ENCODE results near the gene TIMM22.
A peak's percentile ranks its signal among the peaks of the same experiment; 100 is the strongest.
"Not testable (repeated sequence)": the region's sequence is repeated elsewhere in the genome, so short reads cannot be mapped to it uniquely, and the experiment has no call there.

The TIMM22 gene

GRCh38 chr17:980406-981291 is 16.3 kb upstream of the TIMM22 start:
- Mint-ChIP-seq H3K9me3 (no peaks in the 10 kb centered on the region), H3K4me1 (peaks cover 22% of the 10 kb centered on the region), H3K27ac (no peak overlapping the region), H3K4me3 (peak overlapping the region; percentile 82 to 84), H3K27me3 (peaks cover 28% of the 10 kb centered on the region)
- peak; percentile 82 for ATAC-seq
- peak; percentile 76 to 84 for DNase-seq

- no peak for ATAC-seq
- no peaks in the 10 kb centered on the region for H3K9me3 Mint-ChIP-seq
- DNase-seq = no peak
- H3K4me1 Mint-ChIP-seq = peaks cover 22% of the 10 kb centered on the region
- H3K27me3 Mint-ChIP-seq = peaks cover 22% of the 10 kb centered on the region
- H3K4me3 Mint-ChIP-seq = peak overlapping the region in 1 of 2 donors; percentile 58
- H3K27ac Mint-ChIP-seq = no peak overlapping the region
Measured at GRCh38 chr17:981292-981658, 15.7 kb upstream of the TIMM22 start.

- ATAC-seq (no peak), DNase-seq (no peak)
- Mint-ChIP-seq H3K9me3 (no peaks in the 10 kb centered on the region), H3K27me3 (no peaks in the 10 kb centered on the region), H3K27ac (peak overlapping the region in 1 of 2 donors; percentile 23), H3K4me3 (no peak overlapping the region), H3K4me1 (peaks cover 15% of the 10 kb centered on the region)
Measured at GRCh38 chr17:983921-984320, 13.0 kb upstream of the TIMM22 start.

DNA sequence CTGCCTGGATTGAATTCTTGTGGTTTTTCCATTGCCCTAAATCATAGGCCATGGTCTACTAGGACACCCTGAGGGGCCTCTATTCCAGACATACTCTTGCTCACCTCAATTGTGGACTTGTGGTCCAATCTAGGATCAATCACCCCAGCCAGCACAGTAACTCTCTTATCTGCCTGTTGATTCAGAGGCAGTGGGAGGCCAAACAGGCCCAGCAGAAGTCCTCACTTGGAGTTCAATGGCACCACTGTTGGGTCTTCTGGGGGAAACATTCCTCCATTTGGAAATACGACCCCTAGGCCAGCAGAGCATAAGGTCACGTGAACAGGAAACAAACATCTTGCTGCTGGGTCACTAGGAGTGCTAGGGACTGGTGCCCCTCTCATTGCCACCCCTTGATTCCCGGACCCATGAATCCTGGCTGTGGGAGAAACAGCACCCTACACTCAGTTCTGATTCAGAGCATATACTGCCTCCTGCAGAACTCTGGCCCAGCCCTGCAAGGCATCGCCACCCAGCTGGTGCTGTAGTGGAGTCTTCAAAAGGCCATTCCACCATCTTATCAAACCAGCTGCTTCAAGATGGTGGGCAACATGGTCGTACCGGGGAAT is 10.5 kb upstream of the TIMM22 start:
- H3K4me3 Mint-ChIP-seq = no peak overlapping the region
- H3K27me3 Mint-ChIP-seq = no peaks in the 10 kb centered on the region
- H3K9me3 Mint-ChIP-seq = no peaks in the 10 kb centered on the region
- H3K4me1 Mint-ChIP-seq = no peaks in the 10 kb centered on the region
- H3K27ac Mint-ChIP-seq = no peak overlapping the region
- DNase-seq (no peak), ATAC-seq (no peak)

DNA sequence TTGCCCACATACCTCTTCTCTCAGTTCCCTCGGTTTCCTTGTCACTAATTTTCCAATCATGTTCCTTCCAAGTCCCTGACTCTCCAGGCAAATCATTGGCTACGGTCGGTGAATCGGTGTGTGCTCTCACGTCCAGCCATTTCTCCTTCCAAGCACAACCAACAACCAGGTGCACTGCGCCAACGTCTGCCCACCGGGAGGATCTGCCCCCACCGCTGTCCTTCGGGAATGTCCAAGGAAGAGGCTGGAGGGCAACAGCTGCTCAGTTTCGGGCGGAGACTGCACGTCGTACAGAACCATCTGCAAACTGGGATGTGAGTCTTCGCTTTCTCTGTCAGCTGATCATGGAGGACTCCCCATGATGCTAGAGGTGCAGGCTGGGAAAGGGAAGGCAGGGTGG is 9.0 kb upstream of the TIMM22 start:
- no peaks in the 10 kb centered on the region for H3K27me3 Mint-ChIP-seq
- DNase-seq (no peak), ATAC-seq (no peak)
- no peak overlapping the region for H3K4me3 Mint-ChIP-seq
- H3K4me1 Mint-ChIP-seq = no peaks in the 10 kb centered on the region
- H3K9me3 Mint-ChIP-seq = peaks cover under 1 to 9% of the 10 kb centered on the region in 2 donors
- no peak overlapping the region for H3K27ac Mint-ChIP-seq

- Mint-ChIP-seq H3K4me3 (no peak overlapping the region), H3K4me1 (no peaks in the 10 kb centered on the region), H3K27ac (no peak overlapping the region), H3K9me3 (peaks cover 7 to 15% of the 10 kb centered on the region in 2 donors), H3K27me3 (no peaks in the 10 kb centered on the region)
- DNase-seq = no peak
- ATAC-seq = no peak
Measured at GRCh38 chr17:988561-988960, 8.4 kb upstream of the TIMM22 start.

DNA sequence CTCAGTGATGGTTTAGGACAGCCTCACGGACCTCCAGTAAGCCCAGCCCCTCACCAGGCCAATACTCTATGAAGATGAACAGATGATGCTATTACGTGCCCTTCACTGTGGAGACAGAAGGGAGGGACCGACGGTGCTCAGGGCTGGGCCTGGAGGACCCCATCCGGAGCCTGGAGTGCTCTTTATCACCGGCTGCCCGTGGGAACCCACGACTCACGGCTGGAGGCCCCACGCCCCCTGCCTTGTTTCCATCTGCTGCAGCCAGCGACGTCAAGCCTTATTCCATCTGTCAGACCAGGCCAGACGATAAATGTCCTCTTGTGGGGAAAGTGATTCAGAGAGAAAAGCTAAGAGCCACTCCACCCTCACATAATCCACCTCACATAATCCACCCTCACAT is 4.0 kb upstream of the TIMM22 start:
- peaks cover 20 to 27% of the 10 kb centered on the region in 2 donors for H3K9me3 Mint-ChIP-seq
- peaks cover 4% of the 10 kb centered on the region for H3K4me1 Mint-ChIP-seq
- H3K27ac Mint-ChIP-seq = no peak overlapping the region
- no peaks in the 10 kb centered on the region for H3K27me3 Mint-ChIP-seq
- ATAC-seq = no peak
- no peak overlapping the region for H3K4me3 Mint-ChIP-seq
- DNase-seq = no peak

- peaks cover 20% of the 10 kb centered on the region for H3K4me1 Mint-ChIP-seq
- peaks cover 20 to 27% of the 10 kb centered on the region in 2 donors for H3K9me3 Mint-ChIP-seq
- not testable (repeated sequence) for H3K27ac Mint-ChIP-seq, ATAC-seq, DNase-seq, H3K4me3 Mint-ChIP-seq, H3K27me3 Mint-ChIP-seq
Measured at GRCh38 chr17:995324-995723, 1.6 kb upstream of the TIMM22 start.

DNA sequence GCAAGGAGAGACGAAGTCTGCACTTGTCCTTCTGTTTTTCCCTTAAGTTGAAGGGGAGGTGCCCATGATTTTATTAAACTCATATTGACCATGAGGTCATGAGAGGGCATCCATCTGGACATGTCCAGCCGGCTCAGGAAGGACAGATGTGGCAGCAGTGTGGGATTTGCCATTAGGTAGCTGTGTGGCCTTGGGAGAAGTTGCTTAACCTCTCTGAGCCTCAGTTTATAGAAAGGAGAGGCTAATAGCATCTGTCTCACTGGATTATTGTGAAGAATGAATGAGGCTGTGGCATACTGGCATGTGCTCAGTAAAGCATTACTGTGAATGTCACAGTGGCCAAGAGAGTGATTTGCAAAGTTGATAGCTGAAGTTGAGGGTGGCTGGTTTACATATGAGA is 1.2 kb downstream of the TIMM22 start:
- Mint-ChIP-seq H3K27me3 (no peaks in the 10 kb centered on the region), H3K27ac (no peak overlapping the region), H3K4me3 (peak overlapping the region; percentile 96 to 99), H3K9me3 (peaks cover 16 to 18% of the 10 kb centered on the region in 2 donors), H3K4me1 (peaks cover 20% of the 10 kb centered on the region)
- ATAC-seq (no peak), DNase-seq (no peak)

- no peak for DNase-seq
- H3K9me3 Mint-ChIP-seq = no peaks in the 10 kb centered on the region
- H3K27me3 Mint-ChIP-seq = no peaks in the 10 kb centered on the region
- peaks cover 32% of the 10 kb centered on the region for H3K4me1 Mint-ChIP-seq
- no peak overlapping the region for H3K4me3 Mint-ChIP-seq
- H3K27ac Mint-ChIP-seq = no peak overlapping the region
- ATAC-seq = no peak
Measured at GRCh38 chr17:1000597-1001461, 3.9 kb downstream of the TIMM22 start.

- Mint-ChIP-seq H3K9me3 (no peaks in the 10 kb centered on the region), H3K27me3 (no peaks in the 10 kb centered on the region), H3K4me3 (no peak overlapping the region), H3K27ac (peak overlapping the region in 1 of 2 donors; percentile 0), H3K4me1 (peaks cover 37% of the 10 kb centered on the region)
- DNase-seq (no peak), ATAC-seq (no peak)
Measured at GRCh38 chr17:1001640-1002411, 4.9 kb downstream of the TIMM22 start.

GRCh38 chr17:1002412-1002753 is 5.5 kb downstream of the TIMM22 start:
- no peak for DNase-seq
- Mint-ChIP-seq H3K4me1 (peaks cover 37% of the 10 kb centered on the region), H3K4me3 (no peak overlapping the region), H3K9me3 (no peaks in the 10 kb centered on the region), H3K27ac (peak overlapping the region in 1 of 2 donors; percentile 0), H3K27me3 (no peaks in the 10 kb centered on the region)
- ATAC-seq = no peak

GRCh38 chr17:1002771-1003555 is 6.0 kb downstream of the TIMM22 start:
- no peaks in the 10 kb centered on the region for H3K9me3 Mint-ChIP-seq
- H3K4me1 Mint-ChIP-seq = peaks cover 33% of the 10 kb centered on the region
- H3K27ac Mint-ChIP-seq = peak overlapping the region in 1 of 2 donors; percentile 91
- no peak overlapping the region for H3K4me3 Mint-ChIP-seq
- ATAC-seq (no peak), DNase-seq (no peak)
- no peaks in the 10 kb centered on the region for H3K27me3 Mint-ChIP-seq

DNA sequence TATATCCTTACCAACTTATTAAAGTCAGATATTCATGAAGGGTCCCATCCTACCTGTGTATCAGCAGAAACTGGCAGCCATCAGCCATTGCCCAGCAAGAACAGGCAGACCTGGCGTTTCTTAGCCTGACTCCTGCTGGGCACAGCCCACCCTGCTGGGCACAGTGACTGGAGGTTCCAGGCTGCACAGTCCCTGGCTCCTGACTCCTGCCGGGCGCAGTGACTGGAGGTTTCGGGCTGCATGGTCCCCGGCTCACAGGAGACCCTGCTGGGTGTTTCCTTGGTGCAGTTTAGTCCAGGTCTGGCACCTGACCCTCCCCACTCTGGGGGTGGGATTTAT is 6.7 kb downstream of the TIMM22 start:
- H3K27ac Mint-ChIP-seq = no peak overlapping the region
- peaks cover 27% of the 10 kb centered on the region for H3K4me1 Mint-ChIP-seq
- ATAC-seq (no peak), DNase-seq (no peak)
- no peaks in the 10 kb centered on the region for H3K27me3 Mint-ChIP-seq
- no peaks in the 10 kb centered on the region for H3K9me3 Mint-ChIP-seq
- H3K4me3 Mint-ChIP-seq = no peak overlapping the region
